DND-41 (cell line): ENCODE measurements around the gene MTRFR.
A peak's percentile ranks its signal among the peaks of the same experiment; 100 is the strongest.

Experiments
- ATAC-seq: fragments of 200-7000 bp; cut with Tn5 transposase; 3 replicates; pipeline ENCODE4 v1.9.1; 2021; ENCODE audit warnings: low read depth; ENCODE audit not compliant: insufficient read depth
- DNase-seq: peaks from one replicate; pipeline ENCODE4 v3.0.0-alpha.2; 2020
- H2AFZ ChIP-seq: 2 replicates; pipeline ENCODE4 v1.6.0; 2012; ENCODE audit warnings: low read depth, low read length
- H3K27ac ChIP-seq: 2 replicates; pipeline ENCODE4 v1.5.1; 2012; ENCODE audit warnings: low read length, inconsistent platforms
- H3K27me3 ChIP-seq: fragments of 200-600 bp; sonication (generic); 2 replicates; pipeline ENCODE4 v1.6.0; 2012; ENCODE audit warnings: low read length, mild to moderate bottlenecking, inconsistent platforms; ENCODE audit not compliant: insufficient read depth, poor library complexity
- H3K36me3 ChIP-seq: 2 replicates; pipeline ENCODE4 v1.5.1; 2012; ENCODE audit warnings: low read length, inconsistent platforms; ENCODE audit not compliant: insufficient read depth
- H3K4me1 ChIP-seq: 2 replicates; pipeline ENCODE4 v1.5.1; 2012; ENCODE audit warnings: mild to moderate bottlenecking, low read length; ENCODE audit not compliant: insufficient read depth
- H3K4me2 ChIP-seq: 2 replicates; pipeline ENCODE4 v1.6.0; 2012; ENCODE audit warnings: mild to moderate bottlenecking, moderate library complexity, low read length, inconsistent platforms; ENCODE audit not compliant: insufficient read depth
- H3K4me3 ChIP-seq, 2 experiments: fragments of 200-600 bp in 1 of 2; shearing (Covaris generic) in 1 of 2; 2 replicates each; pipeline ENCODE4 v1.5.1; 2012 to 2016; ENCODE audit warnings: inconsistent platforms in 2 of 2, low read length in 2 of 2, mild to moderate bottlenecking in 2 of 2, low read depth in 1 of 2, moderate library complexity in 1 of 2
- H3K79me2 ChIP-seq: 2 replicates; pipeline ENCODE4 v1.6.0; 2012; ENCODE audit warnings: low read length, inconsistent platforms; ENCODE audit not compliant: insufficient read depth
- H3K9ac ChIP-seq: 2 replicates; pipeline ENCODE4 v1.6.0; 2012; ENCODE audit warnings: low read depth, mild to moderate bottlenecking, inconsistent platforms, low read length, moderate library complexity
- H3K9me3 ChIP-seq: 2 replicates; pipeline ENCODE4 v1.5.1; 2012; ENCODE audit warnings: low read length, moderate library complexity, mild to moderate bottlenecking, inconsistent platforms; ENCODE audit not compliant: insufficient read depth, severe bottlenecking
- H4K20me1 ChIP-seq: 2 replicates; pipeline ENCODE4 v1.6.0; 2012; ENCODE audit warnings: low read length; ENCODE audit not compliant: insufficient read depth
- CTCF ChIP-seq: IDR thresholded peaks from 2 replicates; pipeline ENCODE4 v1.5.1; 2012; ENCODE audit warnings: borderline replicate concordance, low read length, moderate library complexity, mild to moderate bottlenecking; ENCODE audit not compliant: poor library complexity, severe bottlenecking; ENCODE audit errors: extremely low read depth
- EZH2 ChIP-seq: IDR thresholded peaks from 3 replicates; pipeline ENCODE4 v1.6.1; 2012; ENCODE audit warnings: borderline replicate concordance, low read depth, mild to moderate bottlenecking, moderate library complexity, low read length, inconsistent platforms; ENCODE audit not compliant: severe bottlenecking

The MTRFR gene

DNA sequence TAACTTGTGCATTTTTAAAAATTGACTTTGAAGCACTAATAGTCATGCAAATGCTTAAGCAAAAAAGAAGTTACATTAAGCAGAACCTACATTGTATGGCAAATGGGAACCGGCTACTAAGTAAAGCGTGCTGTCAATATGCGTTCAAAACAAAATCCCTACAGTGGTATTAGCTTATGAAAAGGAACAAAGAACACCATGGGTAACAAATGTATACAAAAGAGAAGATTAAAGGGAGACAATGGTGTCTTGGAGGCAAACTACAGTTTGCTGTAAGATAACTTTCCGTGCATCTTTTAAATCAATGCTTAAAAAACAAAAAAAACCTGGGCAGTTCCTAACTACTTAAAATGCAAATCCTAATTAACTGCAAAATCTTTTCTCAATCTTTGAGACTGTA, 28.0 kb downstream of the MTRFR start:
- Histone ChIP-seq H3K27ac (no peak overlapping the region), H4K20me1 (peaks cover 4% of the 10 kb centered on the region; the same call in 1 of the 2 replicates), H3K9me3 (no peaks in the 10 kb centered on the region), H3K4me2 (no peak overlapping the region), H3K36me3 (peaks cover 84% of the 10 kb centered on the region), H3K4me1 (no peaks in the 10 kb centered on the region), H2AFZ (no peak overlapping the region), H3K27me3 (no peaks in the 10 kb centered on the region), H3K4me3 (no peak overlapping the region), H3K79me2 (peaks cover 3% of the 10 kb centered on the region; the same call in 1 of the 2 replicates), H3K9ac (no peak overlapping the region)
- no peak for TF ChIP-seq CTCF
- TF ChIP-seq EZH2: no peak
- ATAC-seq (no peak), DNase-seq (no peak)

DNA sequence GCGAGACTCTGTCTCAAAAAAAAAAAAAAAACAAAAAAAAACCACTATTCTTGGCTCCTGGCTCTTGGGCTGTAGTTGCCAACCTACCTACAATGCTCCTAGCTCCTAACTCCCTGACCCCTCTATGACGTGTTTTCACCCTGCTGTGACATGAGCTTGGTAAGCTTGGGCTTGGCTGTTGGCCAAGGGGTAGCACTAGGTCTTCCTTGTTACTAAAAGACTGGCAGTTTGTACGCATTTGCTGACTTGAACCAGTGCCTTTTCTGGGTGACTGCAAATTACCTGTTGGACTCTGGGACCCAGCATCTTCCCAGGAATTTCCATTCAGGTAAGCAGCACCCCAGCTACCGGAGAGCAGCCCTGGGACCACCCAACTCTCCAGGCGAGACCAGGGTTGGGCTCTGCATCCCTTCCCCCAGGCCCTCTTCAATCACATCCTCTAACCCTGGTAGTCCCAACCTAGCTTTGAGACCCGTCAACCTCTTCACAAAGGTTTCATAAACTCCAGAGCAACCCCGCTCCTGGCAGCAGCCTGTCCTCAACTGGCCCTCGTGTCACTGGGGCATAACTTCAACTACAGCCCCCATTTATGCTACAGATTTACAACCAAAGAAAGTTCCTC, 30.1 kb downstream of the MTRFR start:
- Histone ChIP-seq H3K27me3 (no peaks in the 10 kb centered on the region), H3K4me2 (no peak overlapping the region), H4K20me1 (peaks cover 12% of the 10 kb centered on the region; the same call in 1 of the 2 replicates), H3K36me3 (peaks cover 80% of the 10 kb centered on the region), H2AFZ (no peak overlapping the region), H3K9me3 (no peaks in the 10 kb centered on the region), H3K4me1 (peaks cover 2% of the 10 kb centered on the region; the same call in 1 of the 2 replicates), H3K27ac (no peak overlapping the region), H3K79me2 (peaks cover 19% of the 10 kb centered on the region), H3K4me3 (no peak overlapping the region), H3K9ac (no peak overlapping the region)
- no peak for DNase-seq
- TF ChIP-seq CTCF (no peak), EZH2 (no peak)
- ATAC-seq: no peak

GRCh38 chr12:123264642-123265041, 31.4 kb downstream of the MTRFR start:
- Histone ChIP-seq H2AFZ (no peak overlapping the region), H3K27ac (no peak overlapping the region), H3K36me3 (peaks cover 73% of the 10 kb centered on the region), H3K4me1 (peaks cover 8% of the 10 kb centered on the region), H4K20me1 (peaks cover 18% of the 10 kb centered on the region; the same call in 1 of the 2 replicates), H3K79me2 (peaks cover 31% of the 10 kb centered on the region), H3K4me3 (no peak overlapping the region), H3K27me3 (no peaks in the 10 kb centered on the region), H3K4me2 (no peak overlapping the region), H3K9ac (no peak overlapping the region), H3K9me3 (no peaks in the 10 kb centered on the region)
- TF ChIP-seq CTCF (peak; percentile 54), EZH2 (no peak)
- peak; percentile 19 for DNase-seq
- peak; percentile 56; the same call in 2 of the 3 replicates for ATAC-seq
